ENCODE measurements around the gene DPM3. TPM values are rescaled to one million over a fixed set of nuclear protein-coding genes. Genes with fewer than 3 reads are reported as not detected.
"Not testable (repeated sequence)": the region's sequence is repeated elsewhere in the genome, so short reads cannot be mapped to it uniquely, and the experiment has no call there.

The DPM3 gene, protein sequence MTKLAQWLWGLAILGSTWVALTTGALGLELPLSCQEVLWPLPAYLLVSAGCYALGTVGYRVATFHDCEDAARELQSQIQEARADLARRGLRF
- total RNA-seq (2021; ENCODE audit: unreplicated experiment), result 113 TPM
- polyA plus RNA-seq (2012), result 188 and 190 TPM in 2 replicates
- percentile 88 among the genes with signal in this experiment for Bru-seq, nascent RNA
- percentile 92 among the genes with signal in this experiment for BruChase-seq, experiment 1, labeled RNA remaining after a 6-hour chase
- BruChase-seq, experiment 2, labeled RNA remaining after a 2-hour chase, result percentile 91 among the genes with signal in this experiment
- long read RNA-seq, transcript DPM3-202 (1 exons, 517 nt), result minor isoform, 16 of 47 reads
- long read RNA-seq, transcript DPM3-203 (2 exons, 409 nt), result major isoform, 24 of 47 reads
- long read RNA-seq, transcript DPM3-201 (2 exons, 486 nt), result minor isoform, 7 of 47 reads
- long read RNA-seq, partial matches to known transcripts, result 0 of 47 reads
- long read RNA-seq, other reads (novel, unspliced or antisense), result 0 of 47 reads

DNA sequence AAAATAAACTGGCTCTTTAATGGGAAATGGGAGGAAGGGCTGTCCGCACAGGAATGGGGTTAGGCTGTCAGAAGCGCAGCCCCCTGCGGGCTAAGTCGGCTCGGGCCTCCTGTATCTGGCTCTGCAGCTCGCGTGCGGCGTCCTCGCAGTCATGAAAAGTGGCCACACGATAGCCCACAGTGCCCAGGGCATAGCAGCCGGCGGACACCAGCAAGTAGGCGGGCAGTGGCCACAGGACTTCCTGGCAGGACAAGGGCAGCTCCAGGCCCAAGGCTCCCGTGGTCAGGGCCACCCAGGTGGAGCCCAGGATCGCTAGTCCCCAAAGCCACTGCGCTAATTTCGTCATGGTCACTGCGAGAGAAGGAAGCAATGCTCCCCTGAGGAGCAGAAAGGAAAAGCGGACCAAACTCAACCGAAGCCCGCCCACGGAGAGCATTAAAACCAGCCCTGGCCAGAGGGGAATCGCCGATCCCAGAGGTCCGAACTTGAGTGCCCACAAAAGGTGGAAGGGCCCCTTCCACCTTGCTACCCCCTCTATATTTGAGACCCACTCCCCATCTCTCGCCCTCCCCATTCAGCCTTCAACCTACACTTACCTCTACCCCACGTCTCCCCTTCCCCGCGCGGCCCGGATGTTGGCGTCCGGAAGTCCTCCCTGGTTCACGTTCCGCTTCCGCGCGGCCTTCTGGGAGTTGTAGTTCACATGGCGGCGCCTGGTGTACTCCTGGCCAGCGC, at the start of gene DPM3:
DPM3 (minus strand) TSS at position 637 of the 735 bp plus-strand sequence; CDS start at position 346, 291 bp downstream.
- POLR2A ChIA-PET, result interaction anchor here (1.0 to 1.7 kb wide), 3 partner anchors 11 to 61 kb away, joined by 3 to 4 read pairs (median 3); partner anchors contain the start of gene EFNA3
- RAD21 ChIA-PET (ENCODE audit: low non-redundant PET in 1 of 2, low total read pairs in 2 of 2, uncharacterized antibody in 2 of 2, unreplicated experiment in 2 of 2), result interaction anchor here in 1 of 2 experiments (0.7 kb wide), 1 partner anchor 27 kb away, joined by 6 read pairs; no protein-coding TSS in a partner anchor
- peak within 1 kb of the TSS; percentile 86 for H3K27ac ChIP-seq (ENCODE audit: low read depth, low read length)
- no peaks in the 10 kb centered on the region for H3K27me3 ChIP-seq (ENCODE audit: insufficient read depth, low read length)
- DNase-seq (ENCODE audit: low read depth, low spot score), result peak; percentile 62
- H3K79me2 ChIP-seq (ENCODE audit: insufficient read depth, low read length), result peaks cover 40% of the 10 kb centered on the region
- no peaks in the 10 kb centered on the region for H3K9me2 ChIP-seq (ENCODE audit: insufficient read depth)
- peak within 1 kb of the TSS; percentile 96 to 98 for H3K4me3 ChIP-seq (replicated peaks in 1 of 2; ENCODE audit: low read depth in 1 of 2, low read length in 2 of 2)
- peak within 1 kb of the TSS; percentile 86 for H3K4me2 ChIP-seq (ENCODE audit: low read length)
- intact Hi-C loops (cut with micrococcal nuclease), result loop anchor here (5.0 kb wide), 1 partner anchor 168 kb away; the partner anchor contains the start of genes CKS1B and SHC1
- peak within 1 kb of the TSS; percentile 94 for H3K9ac ChIP-seq (ENCODE audit: low read length)
- BruUV-seq (replicated peaks), result TSS peak; percentile 83
- H3K4me1 ChIP-seq (ENCODE audit: control insufficient read depth in 1 of 2, insufficient read depth in 2 of 2, low read length in 2 of 2), result peaks cover 15 to 33% of the 10 kb centered on the region in 2 experiments
- peak within 1 kb of the TSS; percentile 90 for H2AFZ ChIP-seq (ENCODE audit: low read depth, low read length, poor library complexity, severe bottlenecking)
- no peaks in the 10 kb centered on the region for H3K9me3 ChIP-seq (ENCODE audit: control insufficient read depth in 1 of 2, insufficient read depth in 1 of 2, low read depth in 1 of 2, low read length in 2 of 2)
- CTCF ChIA-PET, result interaction anchor here (1.1 kb wide), 1 partner anchor 28 kb away, joined by 3 read pairs; no protein-coding TSS in a partner anchor
- ATAC-seq, result peak; percentile 68
- TF ChIP-seq POLR2AphosphoS5 (IDR thresholded peaks at IDR 0.05; ENCODE audit: low read depth, low read length), result peak; percentile 83
- TF ChIP-seq, protein P1, sequence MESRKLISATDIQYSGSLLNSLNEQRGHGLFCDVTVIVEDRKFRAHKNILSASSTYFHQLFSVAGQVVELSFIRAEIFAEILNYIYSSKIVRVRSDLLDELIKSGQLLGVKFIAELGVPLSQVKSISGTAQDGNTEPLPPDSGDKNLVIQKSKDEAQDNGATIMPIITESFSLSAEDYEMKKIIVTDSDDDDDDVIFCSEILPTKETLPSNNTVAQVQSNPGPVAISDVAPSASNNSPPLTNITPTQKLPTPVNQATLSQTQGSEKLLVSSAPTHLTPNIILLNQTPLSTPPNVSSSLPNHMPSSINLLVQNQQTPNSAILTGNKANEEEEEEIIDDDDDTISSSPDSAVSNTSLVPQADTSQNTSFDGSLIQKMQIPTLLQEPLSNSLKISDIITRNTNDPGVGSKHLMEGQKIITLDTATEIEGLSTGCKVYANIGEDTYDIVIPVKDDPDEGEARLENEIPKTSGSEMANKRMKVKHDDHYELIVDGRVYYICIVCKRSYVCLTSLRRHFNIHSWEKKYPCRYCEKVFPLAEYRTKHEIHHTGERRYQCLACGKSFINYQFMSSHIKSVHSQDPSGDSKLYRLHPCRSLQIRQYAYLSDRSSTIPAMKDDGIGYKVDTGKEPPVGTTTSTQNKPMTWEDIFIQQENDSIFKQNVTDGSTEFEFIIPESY (IDR thresholded peaks at IDR 0.05; ENCODE audit: extremely low read depth, insufficient replicate concordance, low read length), result peak; percentile 20
- TF ChIP-seq ZFX (IDR thresholded peaks at IDR 0.05), result peak; percentile 53; the same call in 1 of the 2 replicates
- TF ChIP-seq ELF1 (IDR thresholded peaks at IDR 0.05; ENCODE audit: borderline replicate concordance, low read depth), result no peak
- peak; percentile 79 for TF ChIP-seq YY1 (IDR thresholded peaks at IDR 0.05; ENCODE audit: extremely low read depth, insufficient replicate concordance, low read depth, low read length)
- TF ChIP-seq POLR2A (IDR thresholded peaks at IDR 0.05; ENCODE audit: borderline replicate concordance, extremely low read depth, insufficient read depth, insufficient read length), result peak; percentile 33
- TF ChIP-seq, protein P2, sequence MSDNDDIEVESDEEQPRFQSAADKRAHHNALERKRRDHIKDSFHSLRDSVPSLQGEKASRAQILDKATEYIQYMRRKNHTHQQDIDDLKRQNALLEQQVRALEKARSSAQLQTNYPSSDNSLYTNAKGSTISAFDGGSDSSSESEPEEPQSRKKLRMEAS (IDR thresholded peaks at IDR 0.05), result no peak
- no peak for TF ChIP-seq SIN3A (IDR thresholded peaks at IDR 0.05; ENCODE audit: low read depth)
- TF ChIP-seq, protein P3, sequence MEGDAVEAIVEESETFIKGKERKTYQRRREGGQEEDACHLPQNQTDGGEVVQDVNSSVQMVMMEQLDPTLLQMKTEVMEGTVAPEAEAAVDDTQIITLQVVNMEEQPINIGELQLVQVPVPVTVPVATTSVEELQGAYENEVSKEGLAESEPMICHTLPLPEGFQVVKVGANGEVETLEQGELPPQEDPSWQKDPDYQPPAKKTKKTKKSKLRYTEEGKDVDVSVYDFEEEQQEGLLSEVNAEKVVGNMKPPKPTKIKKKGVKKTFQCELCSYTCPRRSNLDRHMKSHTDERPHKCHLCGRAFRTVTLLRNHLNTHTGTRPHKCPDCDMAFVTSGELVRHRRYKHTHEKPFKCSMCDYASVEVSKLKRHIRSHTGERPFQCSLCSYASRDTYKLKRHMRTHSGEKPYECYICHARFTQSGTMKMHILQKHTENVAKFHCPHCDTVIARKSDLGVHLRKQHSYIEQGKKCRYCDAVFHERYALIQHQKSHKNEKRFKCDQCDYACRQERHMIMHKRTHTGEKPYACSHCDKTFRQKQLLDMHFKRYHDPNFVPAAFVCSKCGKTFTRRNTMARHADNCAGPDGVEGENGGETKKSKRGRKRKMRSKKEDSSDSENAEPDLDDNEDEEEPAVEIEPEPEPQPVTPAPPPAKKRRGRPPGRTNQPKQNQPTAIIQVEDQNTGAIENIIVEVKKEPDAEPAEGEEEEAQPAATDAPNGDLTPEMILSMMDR (IDR thresholded peaks at IDR 0.05 in 2 of 3, conservative IDR thresholded peaks at IDR 0.05 in 1 of 3; ENCODE audit: borderline replicate concordance in 1 of 3, insufficient read depth in 1 of 3, low read depth in 2 of 3, low read length in 2 of 3), result no peak
- no peaks in the 10 kb centered on the region for H4K20me1 ChIP-seq (ENCODE audit: insufficient read depth)
- 0 out of 4 replicates have a peak, but pooled peaks cover 0 to 2% of the 10 kb centered on the region in 2 experiments for H3K36me3 ChIP-seq (ENCODE audit: control insufficient read depth in 1 of 2, insufficient read depth in 2 of 2, low read length in 2 of 2)

DNA sequence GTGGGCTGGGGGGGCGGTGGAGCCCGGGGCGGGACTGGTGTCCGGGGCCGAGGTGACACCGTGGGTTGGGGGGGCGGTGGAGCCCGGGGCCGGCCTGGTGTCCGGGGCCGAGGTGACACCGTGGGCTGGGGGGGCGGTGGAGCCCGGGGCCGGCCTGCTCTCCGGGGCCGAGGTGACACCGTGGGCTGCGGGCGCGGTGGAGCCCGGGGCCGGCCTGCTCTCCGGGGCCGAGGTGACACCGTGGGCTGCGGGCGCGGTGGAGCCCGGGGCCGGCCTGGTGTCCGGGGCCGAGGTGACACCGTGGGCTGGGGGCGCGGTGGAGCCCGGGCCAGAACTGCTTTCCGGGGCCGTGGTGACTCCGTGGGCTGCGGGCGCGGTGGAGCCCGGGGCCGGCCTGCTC, 49.6 kb upstream of the DPM3 start:
- POLR2A ChIA-PET; BruUV-seq (replicated peaks); intact Hi-C loops (cut with micrococcal nuclease): not testable (repeated sequence)

More for the DNA sequence above, 49.6 kb upstream of the DPM3 start:
- H3K4me2 ChIP-seq (ENCODE audit: low read length); H2AFZ ChIP-seq (ENCODE audit: low read depth, low read length, poor library complexity, severe bottlenecking); CTCF ChIA-PET; ATAC-seq; DNase-seq (ENCODE audit: low read depth, low spot score); H3K27me3 ChIP-seq (ENCODE audit: insufficient read depth, low read length); H3K27ac ChIP-seq (ENCODE audit: low read depth, low read length); H3K9me3 ChIP-seq (ENCODE audit: control insufficient read depth in 1 of 2, insufficient read depth in 1 of 2, low read depth in 1 of 2, low read length in 2 of 2); H3K79me2 ChIP-seq (ENCODE audit: insufficient read depth, low read length); H3K9ac ChIP-seq (ENCODE audit: low read length); RAD21 ChIA-PET (ENCODE audit: low non-redundant PET in 1 of 2, low total read pairs in 2 of 2, uncharacterized antibody in 2 of 2, unreplicated experiment in 2 of 2); H4K20me1 ChIP-seq (ENCODE audit: insufficient read depth); H3K36me3 ChIP-seq (ENCODE audit: control insufficient read depth in 1 of 2, insufficient read depth in 2 of 2, low read length in 2 of 2); H3K9me2 ChIP-seq (ENCODE audit: insufficient read depth); H3K4me3 ChIP-seq (replicated peaks in 1 of 2; ENCODE audit: low read depth in 1 of 2, low read length in 2 of 2): not testable (repeated sequence)
- peaks cover 7 to 27% of the 10 kb centered on the region in 2 experiments; a peak in 3 of 4 replicates for H3K4me1 ChIP-seq (ENCODE audit: control insufficient read depth in 1 of 2, insufficient read depth in 2 of 2, low read length in 2 of 2)

All from HCT116 (cell line).